SK-N-MC (cell line): ENCODE results near the gene RAPGEF2.

Experiments used
- EZH2 ChIP-seq: fragments of 200-600 bp; sonication (generic); IDR thresholded peaks from one replicate; pipeline ENCODE4 v1.6.1; 2017; ENCODE audit warnings: antibody characterized with exemption
- POLR2AphosphoS5 ChIP-seq: IDR thresholded peaks from 2 replicates; pipeline ENCODE4 v1.6.1; 2012; ENCODE audit warnings: mild to moderate bottlenecking, low read depth, low read length, borderline replicate concordance

DNA sequence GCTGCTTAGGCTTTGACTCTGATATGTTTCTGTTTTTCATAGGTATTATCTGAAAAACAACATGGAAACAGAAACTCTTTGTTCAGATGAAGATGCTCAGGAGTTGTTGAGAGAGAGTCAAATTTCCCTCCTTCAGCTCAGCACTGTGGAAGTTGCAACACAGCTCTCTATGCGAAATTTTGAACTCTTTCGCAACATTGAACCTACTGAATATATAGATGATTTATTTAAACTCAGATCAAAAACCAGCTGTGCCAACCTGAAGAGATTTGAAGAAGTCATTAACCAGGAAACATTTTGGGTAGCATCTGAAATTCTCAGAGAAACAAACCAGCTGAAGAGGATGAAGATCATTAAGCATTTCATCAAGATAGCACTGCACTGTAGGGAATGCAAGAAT, 238.6 kb downstream of the RAPGEF2 start:
- TF ChIP-seq POLR2AphosphoS5 (no peak), EZH2 (no peak)
